ENCODE results near the gene DKKL1.

The DKKL1 gene

DNA sequence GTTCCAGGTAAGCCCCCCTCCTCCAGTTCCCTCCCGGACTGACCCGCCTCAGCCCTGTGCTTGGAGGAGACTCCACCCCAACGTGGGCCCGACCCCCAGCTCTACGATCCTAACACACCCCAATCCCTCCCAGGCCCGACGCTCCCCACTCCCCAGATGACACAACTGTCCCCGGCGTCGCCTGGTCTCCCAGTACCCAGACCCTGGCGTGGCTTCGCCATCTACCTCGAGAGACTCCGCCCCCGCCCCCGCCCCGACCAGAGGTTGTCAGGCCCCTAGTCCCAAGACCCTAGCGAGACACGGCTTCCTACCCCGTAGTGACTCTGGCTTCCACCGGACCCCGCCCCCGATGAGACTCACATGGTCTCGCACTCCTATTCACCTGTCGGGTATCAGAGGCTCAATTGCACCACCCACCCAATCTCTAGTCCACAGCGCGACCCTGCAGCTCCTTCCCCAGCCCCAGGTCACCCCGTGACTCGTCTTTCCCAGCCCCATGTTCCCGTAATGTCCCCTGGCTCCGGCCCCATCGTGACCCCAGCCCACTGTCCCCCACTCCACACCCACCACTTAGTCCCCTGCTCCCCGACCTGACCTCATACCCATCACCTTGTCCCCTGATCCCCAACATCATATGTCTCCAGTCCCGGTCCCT lies 25.5 kb upstream of the DKKL1 start:
- no peak for DNase-seq (ENCODE audit: low spot score)

GRCh38 chr19:49338691-49339300 lies 24.9 kb upstream of the DKKL1 start:
- DNase-seq (ENCODE audit: low spot score): peak; percentile 71

- DNase-seq (ENCODE audit: low spot score): peak; percentile 96
Measured at GRCh38 chr19:49339301-49340068, 24.2 kb upstream of the DKKL1 start.

DNA sequence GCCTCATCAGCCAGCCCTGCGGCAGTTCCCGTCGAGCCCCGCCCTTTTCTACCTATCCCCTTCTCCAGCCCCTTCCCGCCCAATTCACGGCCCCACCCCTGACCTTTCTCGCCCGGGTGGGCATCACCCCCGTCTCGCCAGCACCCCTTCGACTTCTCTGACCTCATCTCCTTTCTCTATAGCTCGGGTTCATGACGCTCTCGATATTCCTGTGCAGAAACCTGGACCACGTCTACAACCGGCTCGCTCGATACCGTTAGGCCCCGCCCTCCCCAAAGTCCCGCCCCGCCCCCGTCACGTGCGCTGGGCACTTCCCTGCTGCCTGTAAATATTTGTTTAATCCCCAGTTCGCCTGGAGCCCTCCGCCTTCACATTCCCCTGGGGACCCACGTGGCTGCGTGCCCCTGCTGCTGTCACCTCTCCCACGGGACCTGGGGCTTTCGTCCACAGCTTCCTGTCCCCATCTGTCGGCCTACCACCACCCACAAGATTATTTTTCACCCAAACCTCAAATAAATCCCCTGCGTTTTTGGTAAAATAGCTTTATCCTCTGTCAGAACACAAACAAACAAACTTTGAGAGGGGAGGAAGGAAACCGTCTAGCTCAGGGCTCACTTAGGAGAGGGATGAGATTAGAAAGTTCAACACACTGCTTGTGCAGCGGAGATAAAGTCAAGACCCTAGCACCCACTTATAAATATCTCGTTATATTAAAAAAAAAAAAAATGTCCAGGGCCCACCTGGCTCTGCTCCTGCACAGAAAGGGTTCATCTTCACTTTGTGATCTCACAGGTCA lies 23.4 kb upstream of the DKKL1 start:
- peak; percentile 61 for DNase-seq (ENCODE audit: low spot score)

DNA sequence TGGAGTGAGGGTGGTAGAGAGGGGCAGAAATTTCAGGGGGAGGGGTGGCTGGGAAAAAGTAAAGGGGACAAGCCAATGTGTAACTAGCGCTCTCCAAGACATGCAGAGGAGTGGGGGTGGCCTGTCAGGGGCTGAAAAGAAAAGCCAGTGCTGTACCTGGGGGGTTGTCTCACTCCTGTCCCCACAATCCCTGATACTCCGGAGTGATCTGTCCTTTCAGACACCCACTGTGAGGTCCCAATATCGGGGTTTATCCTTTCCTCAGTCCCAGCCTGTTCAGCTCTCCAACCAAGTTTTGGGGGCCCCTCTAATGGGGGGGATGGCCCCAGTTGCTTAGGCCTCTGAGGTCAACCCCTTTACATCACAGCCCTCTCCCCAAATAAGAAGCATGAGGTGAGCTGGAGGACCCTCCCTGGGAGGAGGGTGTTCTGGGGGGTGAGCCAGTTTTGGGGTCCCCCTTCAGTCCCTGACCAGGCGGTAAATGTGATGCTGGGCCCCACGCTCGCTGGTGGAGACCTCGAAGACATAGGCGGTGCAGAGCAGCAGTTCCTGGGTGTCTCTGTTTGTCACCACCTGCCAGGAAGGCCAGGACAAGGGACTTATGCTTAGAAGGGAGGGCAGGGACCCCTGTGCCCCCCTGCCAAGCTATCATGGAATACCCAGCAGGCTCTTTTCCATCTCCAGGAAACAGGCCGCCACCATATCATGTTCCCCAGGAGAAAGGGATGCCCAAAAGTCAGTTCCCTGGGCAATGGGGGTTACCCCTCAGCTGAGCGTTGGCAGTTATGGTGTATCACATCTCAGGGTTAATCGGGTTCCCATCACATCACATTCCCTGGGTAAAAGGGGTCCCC lies 22.6 kb upstream of the DKKL1 start:
- no peak for DNase-seq (ENCODE audit: low spot score)

- DNase-seq (ENCODE audit: low spot score): no peak
Measured at GRCh38 chr19:49342291-49342721, 21.4 kb upstream of the DKKL1 start.

DNA sequence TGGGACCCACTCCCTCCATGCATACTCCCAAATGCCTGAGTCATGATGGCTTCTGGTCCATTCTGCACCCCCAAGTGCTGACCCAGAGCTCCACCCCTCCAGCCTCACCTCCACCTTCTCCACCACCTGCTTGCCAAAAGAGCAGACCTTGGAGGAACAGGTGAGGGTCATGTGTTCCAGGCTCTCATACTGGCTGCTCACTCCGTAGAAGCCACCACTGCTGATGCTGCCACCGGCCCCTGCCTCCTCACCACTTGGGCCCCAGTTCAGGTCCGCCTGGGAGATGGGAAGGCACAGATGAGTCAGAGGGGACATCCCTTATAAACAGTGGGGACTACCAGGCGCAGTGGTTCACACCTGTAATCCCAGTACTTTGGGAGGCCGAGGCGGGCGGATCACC lies 20.6 kb upstream of the DKKL1 start:
- DNase-seq (ENCODE audit: low spot score): peak; percentile 4

DNA sequence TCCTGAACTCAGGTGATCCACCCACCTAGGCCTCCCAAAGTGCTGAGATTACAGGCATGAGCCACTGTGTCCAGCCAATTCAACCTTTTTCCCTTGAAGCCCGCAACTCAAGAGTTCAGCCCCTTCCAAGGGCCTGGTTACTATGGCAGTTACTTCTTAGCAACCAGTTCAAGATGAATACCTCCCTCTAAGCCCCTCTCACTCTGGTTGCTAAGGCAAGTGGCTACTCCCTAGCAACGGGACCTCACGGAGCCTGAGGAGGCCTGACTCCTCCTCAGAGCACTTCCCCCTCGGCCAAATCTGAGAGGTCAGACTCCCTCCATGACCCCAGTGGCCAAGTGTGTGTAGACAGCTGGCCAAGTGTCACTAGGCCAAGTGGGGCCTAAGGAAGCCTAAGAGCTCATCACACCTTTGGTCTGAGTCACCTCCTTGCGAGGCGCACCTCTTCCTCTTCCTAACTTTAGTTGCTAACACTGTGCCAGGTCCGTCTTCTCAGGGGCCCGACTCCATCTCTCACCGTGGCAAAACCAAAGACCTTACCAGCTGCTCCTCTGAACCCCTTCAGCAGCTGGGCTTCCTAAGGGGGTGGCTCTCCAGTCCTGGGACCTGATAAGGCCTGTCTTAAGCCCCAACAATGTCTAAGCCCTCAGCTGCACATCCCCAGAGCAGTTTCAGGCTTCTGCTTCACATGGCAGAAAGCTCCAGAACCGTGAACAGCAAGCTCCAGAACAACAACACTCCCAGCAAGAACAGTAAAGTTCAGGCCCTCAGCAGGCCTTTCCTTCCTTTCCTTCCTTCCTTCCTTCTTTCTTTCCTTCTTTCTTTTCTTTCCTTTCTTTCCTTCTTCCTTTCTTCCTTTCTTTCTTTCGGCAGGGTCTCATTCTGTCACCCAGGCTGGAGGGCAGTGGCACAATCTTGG lies 18.9 kb upstream of the DKKL1 start:
- peak; percentile 3 for DNase-seq (ENCODE audit: low spot score)

DNA sequence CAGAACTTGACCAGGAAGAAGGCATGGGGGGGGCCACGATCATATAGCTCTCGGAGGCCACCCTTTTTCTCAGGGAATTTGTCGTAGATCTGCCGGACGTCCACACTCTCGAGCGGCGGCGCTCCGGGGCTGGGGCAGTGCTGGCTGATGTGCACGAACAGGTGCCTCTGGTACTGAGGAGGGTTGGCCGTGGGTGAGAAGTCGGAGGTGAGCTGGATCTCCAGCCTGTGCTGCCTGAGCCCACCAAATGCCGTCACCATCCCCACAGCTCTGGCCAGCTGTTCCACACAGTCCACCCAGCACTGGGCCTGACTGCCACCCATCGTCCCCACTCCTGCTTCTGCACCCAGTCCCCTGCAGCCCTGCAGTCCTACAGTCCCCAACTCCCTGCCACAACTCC lies 16.5 kb upstream of the DKKL1 start:
- no peak for DNase-seq (ENCODE audit: low spot score)

- DNase-seq (ENCODE audit: low spot score): peak; percentile 85
Measured at GRCh38 chr19:49347835-49348234, 15.8 kb upstream of the DKKL1 start.

DNA sequence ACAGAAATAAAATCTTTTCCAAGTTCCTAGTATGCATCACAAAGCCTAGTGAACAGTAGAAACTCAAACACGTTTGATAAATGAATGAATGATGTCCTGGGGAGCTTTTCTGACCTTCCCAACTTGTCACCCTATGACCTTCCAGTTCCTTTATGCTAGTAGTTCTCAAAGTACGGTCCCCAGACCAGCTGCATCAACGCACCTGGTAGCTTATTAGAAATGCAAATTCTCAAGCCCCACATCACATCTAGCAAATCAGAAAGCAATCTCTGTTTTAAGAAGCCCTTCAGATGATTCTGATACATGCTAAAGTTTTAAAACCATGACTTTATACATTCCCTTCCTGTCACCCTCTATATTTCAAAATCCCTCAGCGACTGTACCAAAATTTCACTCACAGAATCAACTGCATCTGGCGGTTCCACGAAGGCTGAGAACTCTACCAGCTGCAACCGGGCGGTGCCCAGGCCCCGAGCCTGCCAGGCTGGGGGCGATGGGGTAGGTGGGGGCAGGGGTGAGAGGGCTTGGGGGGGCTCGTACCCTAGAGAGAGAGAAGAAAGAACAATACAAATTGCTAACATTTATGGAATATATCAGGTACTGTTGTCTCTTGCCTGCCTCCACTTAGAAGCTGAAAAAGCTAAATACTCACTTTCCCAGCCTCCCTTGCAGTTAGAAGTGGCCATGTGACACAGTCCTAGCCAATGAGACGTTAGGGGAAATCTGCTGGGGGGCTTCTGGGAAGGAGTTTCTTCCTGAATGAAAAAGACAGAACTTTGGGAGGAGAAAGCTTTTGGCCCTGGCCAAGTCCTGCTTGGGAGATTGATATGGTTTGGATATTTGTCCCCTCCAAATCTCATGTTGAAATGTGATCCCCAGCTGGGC lies 15.1 kb upstream of the DKKL1 start:
- no peak for DNase-seq (ENCODE audit: low spot score)

- no peak for DNase-seq (ENCODE audit: low spot score)
Measured at GRCh38 chr19:49349567-49349966, 14.1 kb upstream of the DKKL1 start.

GRCh38 chr19:49355909-49356353 lies 7.7 kb upstream of the DKKL1 start:
- DNase-seq (ENCODE audit: low spot score): no peak

- no peak for DNase-seq (ENCODE audit: low spot score)
Measured at GRCh38 chr19:49356382-49356781, 7.3 kb upstream of the DKKL1 start.

- no peak for DNase-seq (ENCODE audit: low spot score)
Measured at GRCh38 chr19:49357186-49357585, 6.5 kb upstream of the DKKL1 start.

GRCh38 chr19:49359851-49360820 lies 3.5 kb upstream of the DKKL1 start:
- DNase-seq (ENCODE audit: low spot score): no peak

- DNase-seq (ENCODE audit: low spot score): peak; percentile 92
Measured at GRCh38 chr19:49361438-49362047, 2.1 kb upstream of the DKKL1 start.

Data from AG20443 (cell line).